ENCODE measurements around the gene DRD5. TPM values are rescaled to one million over a fixed set of nuclear protein-coding genes. Genes with fewer than 3 reads are reported as not detected.
A peak's percentile ranks its signal among the peaks of the same experiment; 100 is the strongest.

Gene DRD5
- total and polyA plus RNA-seq, 7 experiments from 2014 or later = not detected

- Histone ChIP-seq H3K27me3 (ENCODE audit: control insufficient read depth in 2 of 2, insufficient read depth in 2 of 2, low read length in 2 of 2) (no peaks in the 10 kb centered on the region), H3K9me3 (ENCODE audit: control insufficient read depth in 2 of 3, low read length in 3 of 3) (no peaks in the 10 kb centered on the region), H3K36me3 (ENCODE audit: control insufficient read depth in 2 of 3, insufficient read depth in 3 of 3, low read length in 3 of 3) (no peaks in the 10 kb centered on the region), H3K4me3 (ENCODE audit: low read length) (no peak overlapping the region), H3K4me1 (ENCODE audit: control insufficient read depth in 2 of 2, insufficient read depth in 2 of 2, low read length in 2 of 2) (no peaks in the 10 kb centered on the region), H3K27ac (ENCODE audit: low read depth, low read length) (no peak overlapping the region)
- Mint-ChIP-seq H3K9me3 (no peaks in the 10 kb centered on the region), H3K36me3 (no peaks in the 10 kb centered on the region), H3K4me1 (peaks cover 0 to 4% (median 0%) of the 10 kb centered on the region in 7 donors), H3K27me3 (peaks cover 7 to 33% (median 17%) of the 10 kb centered on the region in 5 donors), H3K27ac (no peak overlapping the region), H3K4me3 (no peak overlapping the region)
- intact Hi-C loops (cut with micrococcal nuclease) = no loop called here
- ChIA-PET POLR2A (no interaction called here), CTCF (no interaction called here)
- DNase-seq (no peak), ATAC-seq (no peak)
Observed at GRCh38 chr4:9808077-9808476, 26.6 kb downstream of the DRD5 start.

GRCh38 chr4:9811806-9812205, 30.4 kb downstream of the DRD5 start:
- H3K36me3 Mint-ChIP-seq = peaks cover 0 to under 1% (median 0%) of the 10 kb centered on the region in 5 donors
- peaks cover 7 to 41% (median 18%) of the 10 kb centered on the region in 5 donors for H3K27me3 Mint-ChIP-seq
- no peaks in the 10 kb centered on the region for H3K9me3 ChIP-seq (ENCODE audit: control insufficient read depth in 2 of 3, low read length in 3 of 3)
- intact Hi-C loops (cut with micrococcal nuclease) = no loop called here
- H3K4me1 Mint-ChIP-seq = peaks cover 0 to 8% (median 0%) of the 10 kb centered on the region in 7 donors
- ChIA-PET POLR2A (no interaction called here), CTCF (no interaction called here)
- no peaks in the 10 kb centered on the region for H3K36me3 ChIP-seq (ENCODE audit: control insufficient read depth in 2 of 3, insufficient read depth in 3 of 3, low read length in 3 of 3)
- no peaks in the 10 kb centered on the region for H3K4me1 ChIP-seq (ENCODE audit: control insufficient read depth in 2 of 2, insufficient read depth in 2 of 2, low read length in 2 of 2)
- no peak overlapping the region for H3K27ac Mint-ChIP-seq
- DNase-seq (no peak), ATAC-seq (no peak)
- H3K27me3 ChIP-seq (ENCODE audit: control insufficient read depth in 2 of 2, insufficient read depth in 2 of 2, low read length in 2 of 2) = no peaks in the 10 kb centered on the region
- no peak overlapping the region for H3K4me3 ChIP-seq (ENCODE audit: low read length)
- H3K9me3 Mint-ChIP-seq = no peaks in the 10 kb centered on the region
- H3K4me3 Mint-ChIP-seq = no peak overlapping the region
- H3K27ac ChIP-seq (ENCODE audit: low read depth, low read length) = no peak overlapping the region

GRCh38 chr4:9812501-9813340, 31.3 kb downstream of the DRD5 start:
- intact Hi-C loops (cut with micrococcal nuclease) = no loop called here
- CTCF ChIA-PET = no interaction called here

GRCh38 chr4:9816285-9816684, 34.9 kb downstream of the DRD5 start:
- no peak overlapping the region for H3K27ac Mint-ChIP-seq
- DNase-seq (no peak), ATAC-seq (no peak)
- no peak overlapping the region for H3K4me3 ChIP-seq (ENCODE audit: low read length)
- no peak overlapping the region for H3K4me3 Mint-ChIP-seq
- no peaks in the 10 kb centered on the region for H3K4me1 ChIP-seq (ENCODE audit: control insufficient read depth in 2 of 2, insufficient read depth in 2 of 2, low read length in 2 of 2)
- CTCF ChIA-PET = no interaction called here
- H3K9me3 ChIP-seq (ENCODE audit: control insufficient read depth in 2 of 3, low read length in 3 of 3) = no peaks in the 10 kb centered on the region
- H3K4me1 Mint-ChIP-seq = peaks cover 0 to 8% (median 0%) of the 10 kb centered on the region in 7 donors
- no peaks in the 10 kb centered on the region for H3K27me3 ChIP-seq (ENCODE audit: control insufficient read depth in 2 of 2, insufficient read depth in 2 of 2, low read length in 2 of 2)
- no peak overlapping the region for H3K27ac ChIP-seq (ENCODE audit: low read depth, low read length)
- H3K36me3 Mint-ChIP-seq = peaks cover 0 to 4% (median 0%) of the 10 kb centered on the region in 5 donors
- H3K9me3 Mint-ChIP-seq = peaks cover 0 to 7% (median 0%) of the 10 kb centered on the region in 11 donors
- intact Hi-C loops (cut with micrococcal nuclease) = no loop called here
- H3K36me3 ChIP-seq (ENCODE audit: control insufficient read depth in 2 of 3, insufficient read depth in 3 of 3, low read length in 3 of 3) = no peaks in the 10 kb centered on the region
- POLR2A ChIA-PET = no interaction called here
- H3K27me3 Mint-ChIP-seq = peaks cover 5 to 32% (median 14%) of the 10 kb centered on the region in 5 donors

More at GRCh38 chr4:9812501-9813340, 31.3 kb downstream of the DRD5 start:
- no peak for ATAC-seq
- H3K27me3 Mint-ChIP-seq = peaks cover 11 to 36% (median 18%) of the 10 kb centered on the region in 5 donors
- no peaks in the 10 kb centered on the region for H3K27me3 ChIP-seq (ENCODE audit: control insufficient read depth in 2 of 2, insufficient read depth in 2 of 2, low read length in 2 of 2)
- H3K9me3 Mint-ChIP-seq = no peaks in the 10 kb centered on the region
- POLR2A ChIA-PET = no interaction called here
- no peaks in the 10 kb centered on the region for H3K4me1 ChIP-seq (ENCODE audit: control insufficient read depth in 2 of 2, insufficient read depth in 2 of 2, low read length in 2 of 2)
- H3K4me3 Mint-ChIP-seq = no peak overlapping the region
- no peaks in the 10 kb centered on the region for H3K9me3 ChIP-seq (ENCODE audit: control insufficient read depth in 2 of 3, low read length in 3 of 3)
- no peak overlapping the region for H3K27ac ChIP-seq (ENCODE audit: low read depth, low read length)
- no peak overlapping the region for H3K4me3 ChIP-seq (ENCODE audit: low read length)
- H3K36me3 ChIP-seq (ENCODE audit: control insufficient read depth in 2 of 3, insufficient read depth in 3 of 3, low read length in 3 of 3) = no peaks in the 10 kb centered on the region
- no peak for DNase-seq
- H3K27ac Mint-ChIP-seq = no peak overlapping the region
- H3K36me3 Mint-ChIP-seq = peaks cover 0 to 4% (median 0%) of the 10 kb centered on the region in 5 donors
- peaks cover 0 to 8% (median 0%) of the 10 kb centered on the region in 7 donors for H3K4me1 Mint-ChIP-seq

- H3K4me1 Mint-ChIP-seq = peaks cover 0 to 9% (median 6%) of the 10 kb centered on the region in 7 donors
- ATAC-seq (no peak), DNase-seq (no peak)
- H3K36me3 Mint-ChIP-seq = peaks cover 0 to 4% (median 0%) of the 10 kb centered on the region in 5 donors
- ChIA-PET CTCF (no interaction called here), POLR2A (no interaction called here)
- Histone ChIP-seq H3K9me3 (ENCODE audit: control insufficient read depth in 2 of 3, low read length in 3 of 3) (no peaks in the 10 kb centered on the region), H3K4me3 (ENCODE audit: low read length) (no peak overlapping the region), H3K4me1 (ENCODE audit: control insufficient read depth in 2 of 2, insufficient read depth in 2 of 2, low read length in 2 of 2) (no peaks in the 10 kb centered on the region), H3K36me3 (ENCODE audit: control insufficient read depth in 2 of 3, insufficient read depth in 3 of 3, low read length in 3 of 3) (no peaks in the 10 kb centered on the region), H3K27ac (ENCODE audit: low read depth, low read length) (no peak overlapping the region), H3K27me3 (ENCODE audit: control insufficient read depth in 2 of 2, insufficient read depth in 2 of 2, low read length in 2 of 2) (no peaks in the 10 kb centered on the region)
- peaks cover 0 to 40% (median 19%) of the 10 kb centered on the region in 5 donors for H3K27me3 Mint-ChIP-seq
- H3K27ac Mint-ChIP-seq = no peak overlapping the region
- peaks cover 0 to 7% (median 0%) of the 10 kb centered on the region in 11 donors for H3K9me3 Mint-ChIP-seq
- intact Hi-C loops (cut with micrococcal nuclease) = no loop called here
- H3K4me3 Mint-ChIP-seq = no peak overlapping the region
Observed at GRCh38 chr4:9820343-9820742, 38.9 kb downstream of the DRD5 start.

- Histone ChIP-seq H3K9me3 (ENCODE audit: control insufficient read depth in 2 of 3, low read length in 3 of 3) (no peaks in the 10 kb centered on the region), H3K36me3 (ENCODE audit: control insufficient read depth in 2 of 3, insufficient read depth in 3 of 3, low read length in 3 of 3) (no peaks in the 10 kb centered on the region), H3K4me1 (ENCODE audit: control insufficient read depth in 2 of 2, insufficient read depth in 2 of 2, low read length in 2 of 2) (no peaks in the 10 kb centered on the region), H3K27me3 (ENCODE audit: control insufficient read depth in 2 of 2, insufficient read depth in 2 of 2, low read length in 2 of 2) (no peaks in the 10 kb centered on the region), H3K4me3 (ENCODE audit: low read length) (no peak overlapping the region), H3K27ac (ENCODE audit: low read depth, low read length) (no peak overlapping the region)
- Mint-ChIP-seq H3K36me3 (no peaks in the 10 kb centered on the region), H3K4me1 (peaks cover 0 to 15% (median 6%) of the 10 kb centered on the region in 7 donors), H3K9me3 (no peaks in the 10 kb centered on the region), H3K27ac (peak overlapping the region in 1 of 9 donors; percentile 27), H3K4me3 (peak overlapping the region in 1 of 10 donors; percentile 39), H3K27me3 (peaks cover 0 to 36% (median 14%) of the 10 kb centered on the region in 5 donors)
- CTCF ChIA-PET = no interaction called here
- ATAC-seq = no peak
- no peak for DNase-seq
- intact Hi-C loops (cut with micrococcal nuclease) = no loop called here
- POLR2A ChIA-PET = no interaction called here
Observed at GRCh38 chr4:9825049-9825448, 43.6 kb downstream of the DRD5 start.

GRCh38 chr4:9826551-9826950, 45.1 kb downstream of the DRD5 start:
- Histone ChIP-seq H3K4me1 (ENCODE audit: control insufficient read depth in 2 of 2, insufficient read depth in 2 of 2, low read length in 2 of 2) (no peaks in the 10 kb centered on the region), H3K27ac (ENCODE audit: low read depth, low read length) (no peak overlapping the region), H3K4me3 (ENCODE audit: low read length) (no peak overlapping the region), H3K36me3 (ENCODE audit: control insufficient read depth in 2 of 3, insufficient read depth in 3 of 3, low read length in 3 of 3) (no peaks in the 10 kb centered on the region), H3K9me3 (ENCODE audit: control insufficient read depth in 2 of 3, low read length in 3 of 3) (no peaks in the 10 kb centered on the region), H3K27me3 (ENCODE audit: control insufficient read depth in 2 of 2, insufficient read depth in 2 of 2, low read length in 2 of 2) (no peaks in the 10 kb centered on the region)
- no peak overlapping the region for H3K4me3 Mint-ChIP-seq
- H3K9me3 Mint-ChIP-seq = no peaks in the 10 kb centered on the region
- peaks cover 0 to 15% (median 6%) of the 10 kb centered on the region in 7 donors for H3K4me1 Mint-ChIP-seq
- no peaks in the 10 kb centered on the region for H3K36me3 Mint-ChIP-seq
- H3K27ac Mint-ChIP-seq = no peak overlapping the region
- POLR2A ChIA-PET = no interaction called here
- intact Hi-C loops (cut with micrococcal nuclease) = no loop called here
- CTCF ChIA-PET = no interaction called here
- no peak for DNase-seq
- no peak for ATAC-seq
- H3K27me3 Mint-ChIP-seq = peaks cover 0 to 27% (median 12%) of the 10 kb centered on the region in 5 donors
